Activated CD4-positive, alpha-beta T cell treated with anti-CD3 and anti-CD28 coated beads, Interleukin-2, Interleukin-6, amounts not matched to agents 100 ng/mL and 50 ng/mL, durations not matched to agents 16 hours and 8 hours (primary cell): ENCODE data around the gene SLC39A9.

Source experiments
- DNase-seq: peaks from one replicate; pipeline ENCODE4 v3.0.0-alpha.2; 2020

Gene SLC39A9

DNA sequence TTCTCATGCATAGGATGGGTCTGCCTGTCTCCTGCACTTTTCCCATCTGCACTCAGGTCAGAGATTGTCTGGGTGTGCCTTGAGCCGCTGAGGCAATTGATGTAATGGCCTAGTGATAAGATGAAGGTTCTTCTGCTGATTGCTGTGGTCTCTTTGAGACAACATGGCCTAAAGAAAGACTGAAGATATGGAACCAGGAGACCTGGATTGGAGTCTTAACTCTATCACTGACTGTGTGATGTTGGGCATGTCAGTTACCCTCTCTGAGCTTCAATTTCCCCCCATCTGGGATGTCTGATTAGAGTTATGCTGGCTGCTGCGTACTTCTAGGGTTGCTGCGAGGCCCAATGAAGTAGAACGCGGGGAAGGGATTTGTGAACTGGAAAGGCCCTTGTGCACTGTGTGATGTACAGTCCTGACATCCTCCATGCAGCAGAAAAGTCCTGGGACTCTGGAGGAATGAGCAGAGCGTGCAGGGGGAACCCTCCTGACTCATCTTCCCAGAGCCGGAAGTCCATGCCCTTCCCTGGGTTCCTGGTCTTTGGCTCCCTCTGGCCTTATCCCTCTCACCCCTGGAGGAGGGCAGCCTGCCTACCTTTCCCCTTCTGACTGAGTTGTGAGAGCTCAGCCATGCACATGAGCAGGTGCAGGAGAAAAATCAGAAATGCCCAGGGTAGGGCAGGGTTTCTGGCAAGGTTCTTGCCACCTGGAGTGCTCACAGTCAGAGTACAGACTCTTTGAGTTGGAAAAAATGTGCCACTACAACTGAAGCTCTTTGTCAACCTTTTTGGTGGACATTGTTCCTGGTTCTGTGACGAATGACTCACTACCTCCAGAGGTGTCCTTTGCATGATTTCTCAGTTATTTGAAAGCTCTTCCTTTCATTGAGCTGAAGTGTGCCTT lies 107.1 kb downstream of the SLC39A9 start:
- no peak for DNase-seq

- DNase-seq, result no peak
Observed at GRCh38 chr14:69506241-69506595, 107.7 kb downstream of the SLC39A9 start.
